Measurements from ENCODE around the gene DNAJB4.

GRCh38 chr1:78043436-78043835 is 38.7 kb downstream of the DNAJB4 start:
- TF ChIP-seq KDM1A (IDR thresholded peaks at IDR 0.05; ENCODE audit: borderline replicate concordance, low read length) (no peak), EZH2 (IDR thresholded peaks at IDR 0.05; ENCODE audit: low read depth, low read length, severe bottlenecking) (no peak), MAX (IDR thresholded peaks at IDR 0.05) (no peak), CREB1 (IDR thresholded peaks at IDR 0.05) (no peak), CTCF (IDR thresholded peaks at IDR 0.05; ENCODE audit: control extremely low read depth in 1 of 3, insufficient read depth in 1 of 3, low read depth in 1 of 3, low read length in 3 of 3) (no peak)
